HepG2 (cell line): ENCODE measurements around the gene N4BP2L1. TPM values are rescaled to one million over a fixed set of nuclear protein-coding genes. Genes with fewer than 3 reads are reported as not detected.

Source experiments
- AFF4 ChIP-seq: sonication (generic); formaldehyde crosslinking; IDR thresholded peaks from 2 replicates; pipeline ENCODE4 v1.4.0; 2020; ENCODE audit warnings: missing genetic modification reagents
- AKAP8 ChIP-seq: sonication (generic); formaldehyde crosslinking; IDR thresholded peaks from 2 replicates; pipeline ENCODE4 v1.5.1; 2020; ENCODE audit warnings: mild to moderate bottlenecking, missing genetic modification reagents
- ATAD3A ChIP-seq: sonication (generic); formaldehyde crosslinking; IDR thresholded peaks from 2 replicates; pipeline ENCODE4 v1.4.0; 2020; ENCODE audit warnings: missing genetic modification reagents
- CREM ChIP-seq, 2 experiments: sonication (generic) in 1 of 2; formaldehyde crosslinking in 1 of 2; IDR thresholded peaks; 2 replicates each; pipeline versions ENCODE4 v1.4.0 to v1.6.1; 2016 to 2020; ENCODE audit warnings: antibody characterized with exemption in 1 of 2, mild to moderate bottlenecking in 1 of 2, missing genetic modification reagents in 1 of 2
- EZH2 ChIP-seq: conservative IDR thresholded peaks from 2 replicates; pipeline ENCODE4 v1.6.1; 2012; ENCODE audit warnings: mild to moderate bottlenecking, low read depth, low read length, moderate library complexity
- FOSL1 ChIP-seq: sonication (generic); formaldehyde crosslinking; IDR thresholded peaks from 2 replicates; pipeline ENCODE4 v1.9.0; 2021; ENCODE audit warnings: missing genetic modification reagents, borderline replicate concordance
- HDAC1 ChIP-seq: sonication (generic); formaldehyde crosslinking; IDR thresholded peaks from 2 replicates; pipeline ENCODE4 v1.5.1; 2020; ENCODE audit warnings: mild to moderate bottlenecking, missing genetic modification reagents
- HNRNPUL1 ChIP-seq: fragments of 200-400 bp; formaldehyde crosslinking; IDR thresholded peaks from 2 replicates; pipeline ENCODE4 v1.6.1; 2017; ENCODE audit warnings: low read depth, mild to moderate bottlenecking, low read length, moderate library complexity
- ZBTB40 ChIP-seq, 2 experiments: fragments of 450-650 bp in 1 of 2; sonication (generic) in 1 of 2; formaldehyde crosslinking in 1 of 2; IDR thresholded peaks; 2 replicates each; pipeline versions ENCODE4 v1.6.1 to v1.8.0; 2016 to 2022; ENCODE audit warnings: antibody characterized with exemption in 1 of 2, mild to moderate bottlenecking in 1 of 2, missing genetic modification reagents in 1 of 2
- ZBTB42 ChIP-seq: sonication (generic); formaldehyde crosslinking; IDR thresholded peaks from 2 replicates; pipeline ENCODE4 v1.5.0; 2020; ENCODE audit warnings: mild to moderate bottlenecking, missing genetic modification reagents
- ZC3H4 ChIP-seq: sonication (generic); formaldehyde crosslinking; IDR thresholded peaks from 2 replicates; pipeline ENCODE4 v1.4.0; 2020; ENCODE audit warnings: missing genetic modification reagents, borderline replicate concordance
- ZEB1 ChIP-seq: IDR thresholded peaks from 2 replicates; pipeline ENCODE4 v1.6.1; 2012; ENCODE audit warnings: mild to moderate bottlenecking, low read depth, inconsistent platforms; ENCODE audit not compliant: insufficient replicate concordance
- ZNF160 ChIP-seq: sonication (generic); formaldehyde crosslinking; IDR thresholded peaks from 2 replicates; pipeline ENCODE4 v1.8.0; 2022; ENCODE audit warnings: mild to moderate bottlenecking, inconsistent platforms, missing genetic modification reagents
- ZNF232 ChIP-seq: sonication (generic); formaldehyde crosslinking; IDR thresholded peaks from 2 replicates; pipeline ENCODE4 v1.4.0; 2020; ENCODE audit warnings: missing genetic modification reagents, borderline replicate concordance
- ZNF674 ChIP-seq: sonication (generic); formaldehyde crosslinking; IDR thresholded peaks from 2 replicates; pipeline ENCODE4 v1.5.0; 2020; ENCODE audit warnings: low read depth, mild to moderate bottlenecking, missing genetic modification reagents
- ZNF761 ChIP-seq: sonication (generic); formaldehyde crosslinking; conservative IDR thresholded peaks from 2 replicates; pipeline ENCODE4 v1.4.0; 2020; ENCODE audit warnings: mild to moderate bottlenecking, missing genetic modification reagents
- polyA plus RNA-seq, 8 experiments: library from polyadenylated mRNA; depleted of rRNA in 3 of 8; stranded (reverse) in 7 of 8; unstranded in 1 of 8; fragments of >200 nt; fragmentation: Illumina TruSeq in 4 of 8; extraction: Trizol in 4 of 8; gene quantifications; 2 replicates each; pipeline versions ENCODE4 v1.2.1 to v1.2.3, GENCODE V29; 2011 to 2016; ENCODE audit warnings: low read depth in 4 of 8, missing spikeins in 1 of 8, mixed read lengths in 1 of 8; ENCODE audit not compliant: insufficient read depth in 1 of 8
- total RNA-seq, 5 experiments: library from RNA; depleted of rRNA; stranded (reverse); fragments of >200 nt; fragmentation: Illumina TruSeq; extraction: Trizol; gene quantifications; 2 replicates each; pipeline ENCODE4 v1.2.3, GENCODE V29; 2016; ENCODE audit warnings: low read depth in 1 of 5

Gene N4BP2L1
- total and polyA plus RNA-seq, 2 of the 13 experiments (the other 11 are each of a cell fraction or from before 2014, with no cell fraction given): 13.2 to 34.5 TPM

GRCh38 chr13:32427852-32428580, at the start of gene N4BP2L1 (continued):
- no peak for TF ChIP-seq EZH2
- TF ChIP-seq ZC3H4 (CRISPR knock-in tag): no peak
- TF ChIP-seq ZBTB40 (IDR thresholded peaks at IDR 0.05): no peak
- TF ChIP-seq ZBTB40 (CRISPR knock-in tag; IDR thresholded peaks at IDR 0.05): peak; percentile 61; the same call in 1 of the 2 replicates
- TF ChIP-seq HDAC1 (CRISPR knock-in tag): peak; percentile 83
- TF ChIP-seq HNRNPUL1: peak; percentile 72; the same call in 1 of the 2 replicates
- TF ChIP-seq ZEB1: peak; percentile 65
- TF ChIP-seq AKAP8 (CRISPR knock-in tag): peak; percentile 83; the same call in 1 of the 2 replicates
- peak; percentile 72; the same call in 1 of the 2 replicates for TF ChIP-seq ZBTB42 (CRISPR knock-in tag)
- TF ChIP-seq ZNF232 (CRISPR knock-in tag): peak; percentile 62; the same call in 1 of the 2 replicates
- TF ChIP-seq FOSL1: 0 out of 2 replicates have a peak, but pooled peaks have one; percentile 22
- TF ChIP-seq ATAD3A (CRISPR knock-in tag): no peak
- TF ChIP-seq ZNF674 (CRISPR knock-in tag): no peak
- TF ChIP-seq CREM (IDR thresholded peaks at IDR 0.05): peak; percentile 71
- TF ChIP-seq CREM (CRISPR knock-in tag; IDR thresholded peaks at IDR 0.05): no peak
- no peak for TF ChIP-seq AFF4 (CRISPR knock-in tag)
- TF ChIP-seq ZNF160 (CRISPR knock-in tag): peak; percentile 61; the same call in 1 of the 2 replicates
- TF ChIP-seq ZNF761 (CRISPR knock-in tag): peak; percentile 71
